Activated CD8-positive, alpha-beta T cell treated with anti-CD3 and anti-CD28 coated beads for 36 hours (primary cell): ENCODE results near the gene MEI4. TPM values are rescaled to one million over a fixed set of nuclear protein-coding genes. Genes with fewer than 3 reads are reported as not detected.

Source experiments
- ATAC-seq: fragments of 200-7000 bp; cut with Tn5 transposase; one replicate; pipeline ENCODE4 v1.10.0; 2021; ENCODE audit warnings: mild to moderate bottlenecking, moderate library complexity
- CTCF ChIA-PET: fragments of 350-600 bp; sonication (Branson Sonifier 250); formaldehyde crosslinking; loops from one replicate; lab custom pipeline; 2021; ENCODE audit warnings: antibody characterized with exemption; lab: Charles Lee
- POLR2A ChIA-PET: fragments of 350-600 bp; sonication (Branson Sonifier 250); formaldehyde crosslinking; loops from one replicate; lab custom pipeline; 2021; ENCODE audit warnings: antibody characterized with exemption; lab: Charles Lee
- DNase-seq: peaks from one replicate; pipeline ENCODE4 v3.0.0-alpha.2; 2020
- H3K27ac Mint-ChIP-seq: one replicate; pipeline ENCODE4 v1.8.0; 2021; ENCODE audit warnings: mild to moderate bottlenecking, mixed read lengths
- H3K27me3 Mint-ChIP-seq: one replicate; pipeline ENCODE4 v1.8.0; 2021; ENCODE audit warnings: mixed read lengths
- H3K36me3 Mint-ChIP-seq: one replicate; pipeline ENCODE4 v1.8.0; 2021; ENCODE audit warnings: low read depth, mixed read lengths
- H3K4me1 Mint-ChIP-seq: one replicate; pipeline ENCODE4 v1.8.0; 2021; ENCODE audit warnings: low read depth, mixed read lengths
- H3K4me3 Mint-ChIP-seq: one replicate; pipeline ENCODE4 v1.8.0; 2021; ENCODE audit warnings: mild to moderate bottlenecking, moderate library complexity, mixed read lengths
- H3K9me3 Mint-ChIP-seq: one replicate; pipeline ENCODE4 v1.8.0; 2021; ENCODE audit warnings: mixed read lengths
- CTCF ChIP-seq: fragments of 200-600 bp; IDR thresholded peaks from one replicate; pipeline ENCODE4 v1.8.0; 2022; ENCODE audit warnings: antibody characterized with exemption, mild to moderate bottlenecking
- intact Hi-C: fragments of 100-400 bp; cut with micrococcal nuclease; formaldehyde crosslinking; loops from one replicate; pipeline ENCODE4 v1.10.0; 2022
- total RNA-seq, 2 experiments: library from RNA; stranded (reverse); gene quantifications; one replicate each; pipeline ENCODE4 v1.2.3, GENCODE V29; 2021

Gene MEI4
- total RNA-seq, 2 experiments from 2014 or later: not detected

GRCh38 chr6:77773157-77773822 is 120.5 kb downstream of the MEI4 start:
- Mint-ChIP-seq H3K4me3 (no peak overlapping the region), H3K36me3 (no peaks in the 10 kb centered on the region), H3K4me1 (no peaks in the 10 kb centered on the region), H3K27me3 (no peaks in the 10 kb centered on the region), H3K27ac (no peak overlapping the region), H3K9me3 (peaks cover 20% of the 10 kb centered on the region)
- no peak for ATAC-seq
- CTCF ChIA-PET: no interaction called here
- no peak for TF ChIP-seq CTCF
- intact Hi-C loops: no loop called here
- POLR2A ChIA-PET: no interaction called here
- DNase-seq: no peak

- Mint-ChIP-seq H3K4me3 (no peak overlapping the region), H3K27ac (no peak overlapping the region), H3K27me3 (no peaks in the 10 kb centered on the region), H3K9me3 (peaks cover 20% of the 10 kb centered on the region), H3K36me3 (no peaks in the 10 kb centered on the region), H3K4me1 (no peaks in the 10 kb centered on the region)
- intact Hi-C loops: no loop called here
- no peak for DNase-seq
- ChIA-PET POLR2A (no interaction called here), CTCF (no interaction called here)
- TF ChIP-seq CTCF: no peak
- ATAC-seq: no peak
Observed at GRCh38 chr6:77774457-77774856, 121.6 kb downstream of the MEI4 start.

GRCh38 chr6:77776441-77776840 is 123.6 kb downstream of the MEI4 start:
- Mint-ChIP-seq H3K36me3 (no peaks in the 10 kb centered on the region), H3K4me3 (no peak overlapping the region), H3K27me3 (no peaks in the 10 kb centered on the region), H3K4me1 (no peaks in the 10 kb centered on the region), H3K27ac (no peak overlapping the region), H3K9me3 (peaks cover 19% of the 10 kb centered on the region)
- POLR2A ChIA-PET: no interaction called here
- no peak for TF ChIP-seq CTCF
- intact Hi-C loops: no loop called here
- DNase-seq (no peak), ATAC-seq (no peak)
- CTCF ChIA-PET: no interaction called here

GRCh38 chr6:77778527-77778926 is 125.7 kb downstream of the MEI4 start:
- Mint-ChIP-seq H3K9me3 (peaks cover 13% of the 10 kb centered on the region), H3K4me1 (no peaks in the 10 kb centered on the region), H3K27me3 (no peaks in the 10 kb centered on the region), H3K27ac (no peak overlapping the region), H3K4me3 (no peak overlapping the region), H3K36me3 (no peaks in the 10 kb centered on the region)
- TF ChIP-seq CTCF: no peak
- no peak for ATAC-seq
- ChIA-PET CTCF (interaction anchor here (1.5 kb wide), 1 partner anchor 321 kb away, joined by 3 read pairs; no protein-coding TSS in a partner anchor), POLR2A (no interaction called here)
- intact Hi-C loops: no loop called here
- no peak for DNase-seq

GRCh38 chr6:77786935-77787629 is 134.2 kb downstream of the MEI4 start:
- peaks cover 3% of the 10 kb centered on the region for H3K9me3 Mint-ChIP-seq
- no peak overlapping the region for H3K4me3 Mint-ChIP-seq
- no peaks in the 10 kb centered on the region for H3K36me3 Mint-ChIP-seq
- DNase-seq (no peak), ATAC-seq (no peak)
- TF ChIP-seq CTCF: no peak
- ChIA-PET POLR2A (no interaction called here), CTCF (no interaction called here)
- intact Hi-C loops: no loop called here
- H3K27me3 Mint-ChIP-seq: no peaks in the 10 kb centered on the region
- no peaks in the 10 kb centered on the region for H3K4me1 Mint-ChIP-seq
- H3K27ac Mint-ChIP-seq: no peak overlapping the region
